Right cardiac atrium (tissue), 5 donors: ENCODE data around the gene CIP2A. TPM values are rescaled to one million over a fixed set of nuclear protein-coding genes. Genes with fewer than 3 reads are reported as not detected.

Experiments used
- ATAC-seq, 2 donors: fragments of 200-7000 bp; cut with Tn5 transposase; one replicate each; pipeline versions ENCODE4 v1.8.0 to v1.9.1; 2020; ENCODE audit warnings: moderate library complexity in 2 of 2, mild to moderate bottlenecking in 1 of 2
- DNase-seq, 3 donors: peaks; one replicate each; pipeline ENCODE4 v3.0.0-alpha.2; 2020
- H3K27ac ChIP-seq: one replicate; pipeline ENCODE4 v1.5.1; 2013; ENCODE audit warnings: mild to moderate bottlenecking, low read length, control low read depth, moderate library complexity
- H3K27me3 ChIP-seq: one replicate; pipeline ENCODE4 v1.6.1; 2013; ENCODE audit not compliant: control insufficient read depth, insufficient read depth
- H3K4me1 ChIP-seq: one replicate; pipeline ENCODE4 v1.6.1; 2013; ENCODE audit warnings: low read length; ENCODE audit not compliant: control insufficient read depth, insufficient read depth
- H3K4me3 ChIP-seq: one replicate; pipeline ENCODE4 v1.5.1; 2013; ENCODE audit warnings: low read length, control low read depth
- H3K9me3 ChIP-seq: one replicate; pipeline ENCODE4 v1.6.1; 2013; ENCODE audit warnings: low read length; ENCODE audit not compliant: control insufficient read depth
- WGBS: extraction: QIAGEN DNeasy Blood & Tissue Kit; methylation state at CpG from one replicate; pipeline ENCODE4 v1.1.7; 2013; 5-methylcytosine and 5-hydroxymethylcytosine counted together
- intact Hi-C, 4 donors: fragments of 100-400 bp; cut with DNase I; formaldehyde crosslinking; loops; one replicate each; pipeline versions ENCODE4 v1.11.0 to v1.14.0; 2022 to 2023
- polyA plus RNA-seq: library from polyadenylated mRNA; stranded (reverse); fragments of 200-250 nt; gene quantifications from one replicate; pipeline ENCODE4 v1.2.3, GENCODE V29; 2013
- total RNA-seq, 4 donors: library from RNA; stranded (reverse); fragmentation: NEBNext Ultra II Directional; extraction: Animal tissue kit (Norgen Biotek cat#: 25700); gene quantifications; one replicate each; pipeline ENCODE4 v1.2.1, GENCODE V29; 2021
- donor health status: healthy with polysubstance abuse.
- donor health status: DM: no; HTN: yes; CAD: no.
- donor health status: DM: no; HTN: no; CAD: no.
- donor health status: DM: no; HTN: yes; CAD: no; lungs with severe emphysema.
- donor health status: DM: yes; HTN: yes; CAD: no.

Gene CIP2A
- total and polyA plus RNA-seq, 5 donors = 0.52 to 3.3 (median 2.5) TPM

DNA sequence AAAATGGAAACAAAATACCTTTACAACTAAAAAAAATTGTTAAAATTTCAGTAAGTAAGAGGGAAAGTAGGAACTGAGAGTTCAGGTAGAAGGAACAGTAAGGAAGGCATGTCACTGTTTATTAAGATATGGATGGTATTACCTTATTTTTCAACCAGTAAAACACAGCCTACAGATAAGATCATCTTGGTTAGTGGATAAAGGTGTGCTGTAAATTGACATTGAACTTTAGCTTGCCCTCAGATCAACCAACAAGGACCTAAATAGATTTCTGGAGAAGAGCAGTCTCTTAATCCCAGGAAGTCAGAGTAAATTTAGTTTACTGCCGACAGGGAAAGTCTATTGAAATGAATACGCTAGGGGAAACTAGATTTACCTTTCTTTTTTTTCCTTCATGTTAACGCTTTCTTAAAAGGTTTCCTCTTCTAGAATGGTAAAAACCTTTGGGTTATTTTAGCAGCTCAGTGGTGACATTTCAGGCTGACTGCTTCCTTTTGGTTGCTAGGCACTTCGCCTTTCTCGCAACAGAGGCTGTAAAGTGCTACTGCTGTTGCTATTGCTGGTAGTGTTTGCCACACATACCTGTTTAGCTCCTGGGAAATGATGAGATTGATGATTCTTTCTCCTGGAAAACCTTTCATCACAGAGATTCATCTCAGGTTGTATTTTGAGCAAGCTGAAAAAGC, 13.2 kb upstream of the CIP2A start:
- WGBS = 65% methylated on average over 5 of the region's 5 CpGs

GRCh38 chr3:108599677-108600409, 10.6 kb upstream of the CIP2A start:
- Histone ChIP-seq H3K27ac (no peak overlapping the region), H3K4me1 (peaks cover 2% of the 10 kb centered on the region), H3K9me3 (no peaks in the 10 kb centered on the region), H3K4me3 (no peak overlapping the region), H3K27me3 (no peaks in the 10 kb centered on the region)
- WGBS = 79% methylated on average over 1 of the region's 1 CpG
- intact Hi-C loops = no loop called here
- DNase-seq (no peak), ATAC-seq (no peak)

More for the DNA sequence above, 13.2 kb upstream of the CIP2A start:
- no peaks in the 10 kb centered on the region for H3K9me3 ChIP-seq
- no peak overlapping the region for H3K4me3 ChIP-seq
- intact Hi-C loops = no loop called here
- no peaks in the 10 kb centered on the region for H3K27me3 ChIP-seq
- peaks cover 2% of the 10 kb centered on the region for H3K4me1 ChIP-seq
- no peak for DNase-seq
- no peak overlapping the region for H3K27ac ChIP-seq
- no peak for ATAC-seq

GRCh38 chr3:108598375-108598774, 9.1 kb upstream of the CIP2A start:
- Histone ChIP-seq H3K9me3 (no peaks in the 10 kb centered on the region), H3K4me1 (peaks cover 2% of the 10 kb centered on the region), H3K4me3 (no peak overlapping the region), H3K27me3 (no peaks in the 10 kb centered on the region), H3K27ac (no peak overlapping the region)
- intact Hi-C loops = no loop called here
- no peak for ATAC-seq
- DNase-seq = no peak
- WGBS = 88% methylated on average over 5 of the region's 5 CpGs

DNA sequence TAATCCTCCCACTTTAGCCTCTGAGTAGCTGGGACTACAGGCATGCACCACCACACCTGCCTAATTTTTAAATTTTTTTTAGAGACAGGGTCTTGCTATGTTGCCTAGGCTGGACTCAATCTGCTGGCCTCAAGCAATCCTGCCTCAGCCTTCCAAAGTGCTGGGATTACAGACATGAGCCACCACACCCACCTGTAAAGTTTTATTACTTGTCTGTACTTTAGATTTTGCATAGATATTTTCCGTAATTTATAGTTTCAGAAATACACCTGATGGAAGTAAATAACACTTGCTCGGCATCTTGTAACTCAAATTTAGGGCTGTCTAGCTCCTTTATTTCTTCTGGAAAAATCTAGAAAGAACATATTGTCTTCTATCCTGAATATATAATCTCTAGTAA, 6.1 kb upstream of the CIP2A start:
- intact Hi-C loops = no loop called here
- ATAC-seq (no peak), DNase-seq (no peak)
- Histone ChIP-seq H3K27ac (no peak overlapping the region), H3K4me3 (no peak overlapping the region), H3K27me3 (no peaks in the 10 kb centered on the region), H3K4me1 (peaks cover 2% of the 10 kb centered on the region), H3K9me3 (no peaks in the 10 kb centered on the region)
- 94% methylated on average over 2 of the region's 2 CpGs for WGBS

DNA sequence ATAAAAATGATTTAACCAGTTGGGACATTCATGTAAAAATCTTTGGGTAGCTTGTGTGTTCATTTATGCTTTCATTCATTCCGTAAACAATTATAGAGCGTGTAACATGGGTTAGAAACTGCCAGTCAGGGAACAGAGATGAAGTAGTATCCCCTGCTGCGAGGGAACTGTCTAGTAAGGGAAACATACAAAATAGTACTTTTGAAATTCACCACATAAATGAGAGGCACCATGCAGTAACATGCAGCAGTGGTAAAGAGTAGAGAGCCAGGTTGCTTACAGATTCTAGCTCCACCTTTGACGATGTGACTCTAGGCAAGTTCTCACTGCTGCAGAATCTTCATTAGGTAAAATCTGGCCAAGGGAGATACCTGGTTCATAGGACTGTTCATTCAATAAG, 1.2 kb upstream of the CIP2A start:
- no peak for DNase-seq
- 28% methylated on average over 4 of the region's 4 CpGs for WGBS
- H3K9me3 ChIP-seq = no peaks in the 10 kb centered on the region
- H3K4me1 ChIP-seq = no peaks in the 10 kb centered on the region
- H3K27me3 ChIP-seq = no peaks in the 10 kb centered on the region
- intact Hi-C loops = no loop called here
- ATAC-seq = no peak
- peak overlapping the region; percentile 99 for H3K4me3 ChIP-seq
- no peak overlapping the region for H3K27ac ChIP-seq

GRCh38 chr3:108589998-108590323, 723 bp upstream of the CIP2A start:
- H3K9me3 ChIP-seq = no peaks in the 10 kb centered on the region
- ATAC-seq (no peak), DNase-seq (no peak)
- intact Hi-C loops = no loop called here
- H3K4me1 ChIP-seq = no peaks in the 10 kb centered on the region
- H3K27me3 ChIP-seq = no peaks in the 10 kb centered on the region
- H3K27ac ChIP-seq = peak overlapping the region; percentile 82
- H3K4me3 ChIP-seq = peak overlapping the region; percentile 99
- WGBS = under 1% methylated on average over 11 of the region's 11 CpGs

- intact Hi-C loops = no loop called here
- no peak for ATAC-seq
- DNase-seq = no peak
Measured at GRCh38 chr3:108588601-108589000, 637 bp downstream of the CIP2A start.

GRCh38 chr3:108578064-108578463, 11.2 kb downstream of the CIP2A start:
- no peaks in the 10 kb centered on the region for H3K4me1 ChIP-seq
- H3K27ac ChIP-seq = no peak overlapping the region
- intact Hi-C loops = no loop called here
- no peak for ATAC-seq
- DNase-seq = no peak
- H3K9me3 ChIP-seq = no peaks in the 10 kb centered on the region
- WGBS = 91% methylated on average over 2 of the region's 2 CpGs
- H3K4me3 ChIP-seq = no peak overlapping the region
- H3K27me3 ChIP-seq = no peaks in the 10 kb centered on the region

More at GRCh38 chr3:108588601-108589000, 637 bp downstream of the CIP2A start:
- Histone ChIP-seq H3K27me3 (no peaks in the 10 kb centered on the region), H3K4me3 (peak overlapping the region; percentile 99), H3K4me1 (no peaks in the 10 kb centered on the region), H3K27ac (no peak overlapping the region), H3K9me3 (no peaks in the 10 kb centered on the region)
- 2% methylated on average over 8 of the region's 8 CpGs for WGBS

GRCh38 chr3:108569336-108569735, 19.9 kb downstream of the CIP2A start:
- intact Hi-C loops = no loop called here
- ATAC-seq (no peak), DNase-seq (no peak)
- H3K27ac ChIP-seq = no peak overlapping the region
- H3K4me1 ChIP-seq = no peaks in the 10 kb centered on the region
- no peaks in the 10 kb centered on the region for H3K27me3 ChIP-seq
- H3K9me3 ChIP-seq = no peaks in the 10 kb centered on the region
- WGBS = over 99% methylated on average over 4 of the region's 4 CpGs
- H3K4me3 ChIP-seq = no peak overlapping the region

GRCh38 chr3:108566599-108566998, 22.6 kb downstream of the CIP2A start:
- Histone ChIP-seq H3K27ac (no peak overlapping the region), H3K4me3 (no peak overlapping the region), H3K4me1 (no peaks in the 10 kb centered on the region), H3K27me3 (no peaks in the 10 kb centered on the region), H3K9me3 (no peaks in the 10 kb centered on the region)
- intact Hi-C loops = no loop called here
- ATAC-seq (no peak), DNase-seq (no peak)
- WGBS = 96% methylated on average over 1 of the region's 1 CpG

DNA sequence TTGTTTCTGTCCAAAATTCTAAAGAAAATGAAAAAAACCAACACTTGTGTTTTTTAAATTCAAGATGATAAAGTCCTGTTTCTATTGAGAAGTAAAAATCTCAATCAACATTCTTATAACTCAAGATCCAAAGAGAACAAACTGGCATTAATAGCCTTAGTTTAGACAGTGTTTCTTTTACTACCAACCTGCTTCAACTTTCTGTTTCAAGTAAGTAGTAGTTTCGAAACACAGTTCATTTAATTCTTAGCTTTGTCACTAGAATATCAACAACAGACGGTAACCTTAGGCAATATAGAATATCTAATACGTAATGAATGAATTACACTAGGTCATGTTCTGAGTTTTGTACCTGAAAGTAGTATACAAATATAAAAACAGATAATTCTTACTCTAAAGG, 23.7 kb downstream of the CIP2A start:
- Histone ChIP-seq H3K9me3 (no peaks in the 10 kb centered on the region), H3K27me3 (no peaks in the 10 kb centered on the region), H3K4me3 (no peak overlapping the region), H3K27ac (no peak overlapping the region), H3K4me1 (no peaks in the 10 kb centered on the region)
- ATAC-seq (no peak), DNase-seq (no peak)
- intact Hi-C loops = no loop called here
- WGBS = 96% methylated on average over 3 of the region's 3 CpGs
